CD14-positive monocyte (primary cell): ENCODE results near the gene PRKN. TPM values are rescaled to one million over a fixed set of nuclear protein-coding genes. Genes with fewer than 3 reads are reported as not detected.

Source experiments
- DNase-seq, 3 donors: peaks; one replicate each; pipeline ENCODE4 v3.0.0-alpha.2; 2011 to 2022
- H2AFZ ChIP-seq: 2 replicates; pipeline ENCODE4 v1.6.0; 2012; ENCODE audit warnings: mild to moderate bottlenecking, low read depth, low read length, inconsistent platforms; ENCODE audit not compliant: insufficient read depth, poor library complexity, severe bottlenecking
- H3K27ac ChIP-seq, 2 donors: 1 replicate in 1 of 2; 2 replicates in 1 of 2; pipeline ENCODE4 v1.5.1; 2012 to 2013; ENCODE audit warnings: low read length in 2 of 2, control low read depth in 1 of 2, inconsistent platforms in 1 of 2, low read depth in 1 of 2, mild to moderate bottlenecking in 1 of 2
- H3K27me3 ChIP-seq, 2 donors: one replicate each; pipeline versions ENCODE4 v1.6.0 to v1.6.1; 2011 to 2013; ENCODE audit warnings: low read length in 2 of 2; ENCODE audit not compliant: control insufficient read depth in 2 of 2, insufficient read depth in 2 of 2
- H3K36me3 ChIP-seq, 2 donors: replicated peaks in 1 of 2; 1 replicate in 1 of 2; 2 replicates in 1 of 2; pipeline versions ENCODE4 v1.5.1 to v1.6.1; 2012 to 2013; ENCODE audit warnings: low read length in 2 of 2, control low read depth in 1 of 2, inconsistent platforms in 1 of 2, mild to moderate bottlenecking in 1 of 2; ENCODE audit not compliant: insufficient read depth in 2 of 2, control insufficient read depth in 1 of 2
- H3K4me1 ChIP-seq, 2 donors: 1 replicate in 1 of 2; 2 replicates in 1 of 2; pipeline versions ENCODE4 v1.5.1 to v1.6.1; 2012 to 2013; ENCODE audit warnings: low read length in 2 of 2, control low read depth in 1 of 2, inconsistent platforms in 1 of 2, mild to moderate bottlenecking in 1 of 2, moderate library complexity in 1 of 2; ENCODE audit not compliant: insufficient read depth in 2 of 2, control insufficient read depth in 1 of 2
- H3K4me2 ChIP-seq: replicated peaks from 2 replicates; pipeline ENCODE3; 2012; ENCODE audit warnings: low read length, moderate library complexity, mild to moderate bottlenecking; ENCODE audit not compliant: poor library complexity, severe bottlenecking; ENCODE audit errors: extremely low read depth
- H3K4me3 ChIP-seq, 3 experiments: fragments of 200-600 bp in 1 of 3; sonication (generic) in 1 of 3; replicated peaks in 1 of 3; 1 replicate in 2 of 3; 2 replicates in 1 of 3; pipeline ENCODE4 v1.5.1; 2011 to 2013; ENCODE audit warnings: low read length in 3 of 3, mild to moderate bottlenecking in 3 of 3, control low read depth in 2 of 3, low read depth in 2 of 3, inconsistent platforms in 1 of 3, moderate library complexity in 1 of 3
- H3K79me2 ChIP-seq: 2 replicates; pipeline ENCODE4 v1.6.0; 2012; ENCODE audit warnings: mild to moderate bottlenecking, control low read depth, inconsistent platforms, low read length, moderate library complexity; ENCODE audit not compliant: insufficient read depth
- H3K9ac ChIP-seq: 2 replicates; pipeline ENCODE4 v1.6.0; 2017; ENCODE audit warnings: low read length, mild to moderate bottlenecking; ENCODE audit not compliant: insufficient read depth, poor library complexity, severe bottlenecking
- H3K9me3 ChIP-seq, 2 donors: replicated peaks in 1 of 2; 1 replicate in 1 of 2; 2 replicates in 1 of 2; pipeline versions ENCODE4 v1.5.1 to v1.6.1; 2012 to 2013; ENCODE audit warnings: low read length in 2 of 2, control low read depth in 1 of 2; ENCODE audit not compliant: control insufficient read depth in 1 of 2, insufficient read depth in 1 of 2
- H4K20me1 ChIP-seq: 2 replicates; pipeline ENCODE4 v1.6.0; 2012; ENCODE audit warnings: mild to moderate bottlenecking, low read length, control low read depth, moderate library complexity; ENCODE audit not compliant: insufficient read depth
- H3K27ac Mint-ChIP-seq, 7 donors: one replicate each; pipeline ENCODE4 v1.8.0; 2020; ENCODE audit warnings: mild to moderate bottlenecking in 7 of 7, mixed read lengths in 7 of 7, moderate library complexity in 6 of 7, inconsistent platforms in 2 of 7
- H3K27me3 Mint-ChIP-seq, 3 donors: one replicate each; pipeline ENCODE4 v1.8.0; 2021 to 2022; ENCODE audit warnings: low read depth in 3 of 3, mild to moderate bottlenecking in 3 of 3, mixed read lengths in 3 of 3, moderate library complexity in 3 of 3, inconsistent platforms in 1 of 3
- H3K36me3 Mint-ChIP-seq, 2 donors: one replicate each; pipeline ENCODE4 v1.8.0; 2020; ENCODE audit warnings: mixed read lengths in 2 of 2, inconsistent platforms in 1 of 2, mild to moderate bottlenecking in 1 of 2
- H3K4me1 Mint-ChIP-seq: one replicate; pipeline ENCODE4 v1.8.0; 2020; ENCODE audit warnings: mild to moderate bottlenecking, mixed read lengths
- H3K4me3 Mint-ChIP-seq, 2 donors: one replicate each; pipeline ENCODE4 v1.8.0; 2020; ENCODE audit warnings: mild to moderate bottlenecking in 2 of 2, mixed read lengths in 2 of 2, moderate library complexity in 1 of 2
- H3K9me3 Mint-ChIP-seq, 7 donors: one replicate each; pipeline ENCODE4 v1.8.0; 2020 to 2022; ENCODE audit warnings: mixed read lengths in 7 of 7, mild to moderate bottlenecking in 6 of 7, moderate library complexity in 6 of 7, inconsistent platforms in 2 of 7
- WGBS: methylation state at CpG from one replicate; pipeline ENCODE4 v1.1.5; 2013; ENCODE audit warnings: missing lambda C conversion rate; ENCODE audit not compliant: insufficient coverage; 5-methylcytosine and 5-hydroxymethylcytosine counted together
- intact Hi-C, 2 donors: fragments of 100-400 bp; cut with micrococcal nuclease; formaldehyde crosslinking; loops; one replicate each; pipeline versions ENCODE4 v1.15.0 to v1.15.1; 2023
- polyA plus RNA-seq, 3 donors: library from polyadenylated mRNA; depleted of rRNA in 1 of 3; unstranded in 2 of 3; stranded (reverse) in 1 of 3; fragments of 300-500 nt in 2 of 3; fragments of >200 nt in 1 of 3; fragmentation: Illumina TruSeq in 2 of 3; gene quantifications; 1 replicate in 2 of 3; 2 replicates in 1 of 3; pipeline ENCODE4 v1.2.3, GENCODE V29; 2012 to 2021
- TF ChIP-seq, protein P1 (sequence below): fragments of 200-600 bp; IDR thresholded peaks from one replicate; pipeline ENCODE4 v1.8.0; 2022; ENCODE audit warnings: antibody characterized with exemption, mild to moderate bottlenecking

The PRKN gene
- polyA plus RNA-seq, 3 donors = 0.19 to 0.21 TPM; not detected in 1

GRCh38 chr6:161673026-161673425 lies 1054.5 kb downstream of the PRKN start:
- intact Hi-C loops = no loop called here

DNA sequence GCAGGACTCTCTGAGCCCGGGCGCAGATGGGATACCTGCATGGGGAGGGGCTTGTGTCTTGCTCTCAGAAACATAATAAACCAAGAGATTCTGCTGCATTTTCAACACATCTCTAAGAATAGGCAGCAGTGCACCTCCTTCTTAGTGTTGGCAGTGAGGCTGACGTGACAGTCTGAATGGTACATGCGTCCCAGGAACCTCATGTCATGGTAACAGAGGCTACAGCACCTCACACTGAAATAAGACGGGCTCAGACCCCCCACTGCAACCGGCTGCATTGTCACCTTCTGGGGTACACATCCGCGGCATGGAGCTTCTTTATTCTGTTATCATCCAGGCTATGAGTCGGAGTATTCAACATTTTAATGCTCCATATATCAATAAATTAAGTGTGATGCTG lies 1056.4 kb downstream of the PRKN start:
- H3K27me3 Mint-ChIP-seq = peaks cover 0 to 2% (median 0%) of the 10 kb centered on the region in 3 donors
- no peak overlapping the region for H3K4me3 Mint-ChIP-seq
- no peaks in the 10 kb centered on the region for H4K20me1 ChIP-seq
- intact Hi-C loops = no loop called here
- WGBS = 83% methylated on average over 2 of the region's 9 CpGs
- TF ChIP-seq, protein P1, sequence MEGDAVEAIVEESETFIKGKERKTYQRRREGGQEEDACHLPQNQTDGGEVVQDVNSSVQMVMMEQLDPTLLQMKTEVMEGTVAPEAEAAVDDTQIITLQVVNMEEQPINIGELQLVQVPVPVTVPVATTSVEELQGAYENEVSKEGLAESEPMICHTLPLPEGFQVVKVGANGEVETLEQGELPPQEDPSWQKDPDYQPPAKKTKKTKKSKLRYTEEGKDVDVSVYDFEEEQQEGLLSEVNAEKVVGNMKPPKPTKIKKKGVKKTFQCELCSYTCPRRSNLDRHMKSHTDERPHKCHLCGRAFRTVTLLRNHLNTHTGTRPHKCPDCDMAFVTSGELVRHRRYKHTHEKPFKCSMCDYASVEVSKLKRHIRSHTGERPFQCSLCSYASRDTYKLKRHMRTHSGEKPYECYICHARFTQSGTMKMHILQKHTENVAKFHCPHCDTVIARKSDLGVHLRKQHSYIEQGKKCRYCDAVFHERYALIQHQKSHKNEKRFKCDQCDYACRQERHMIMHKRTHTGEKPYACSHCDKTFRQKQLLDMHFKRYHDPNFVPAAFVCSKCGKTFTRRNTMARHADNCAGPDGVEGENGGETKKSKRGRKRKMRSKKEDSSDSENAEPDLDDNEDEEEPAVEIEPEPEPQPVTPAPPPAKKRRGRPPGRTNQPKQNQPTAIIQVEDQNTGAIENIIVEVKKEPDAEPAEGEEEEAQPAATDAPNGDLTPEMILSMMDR = no peak
- no peaks in the 10 kb centered on the region for H3K36me3 ChIP-seq
- no peak for DNase-seq
- no peak overlapping the region for H3K27ac ChIP-seq
- H3K4me2 ChIP-seq = no peak overlapping the region
- H3K4me1 Mint-ChIP-seq = no peaks in the 10 kb centered on the region
- H3K4me3 ChIP-seq = no peak overlapping the region
- no peak overlapping the region for H3K9ac ChIP-seq
- H3K27me3 ChIP-seq = no peaks in the 10 kb centered on the region
- H3K4me1 ChIP-seq = no peaks in the 10 kb centered on the region
- H3K79me2 ChIP-seq = no peaks in the 10 kb centered on the region
- H3K9me3 Mint-ChIP-seq = peaks cover 4 to 17% (median 11%) of the 10 kb centered on the region in 7 donors
- no peak overlapping the region for H2AFZ ChIP-seq
- H3K27ac Mint-ChIP-seq = no peak overlapping the region
- peaks cover 11 to 27% of the 10 kb centered on the region in 2 donors for H3K9me3 ChIP-seq
- no peaks in the 10 kb centered on the region for H3K36me3 Mint-ChIP-seq

More at GRCh38 chr6:161673026-161673425, 1054.5 kb downstream of the PRKN start:
- no peaks in the 10 kb centered on the region for H3K4me1 Mint-ChIP-seq
- 90% methylated on average over 1 of the region's 6 CpGs for WGBS
- no peaks in the 10 kb centered on the region for H4K20me1 ChIP-seq
- H3K79me2 ChIP-seq = no peaks in the 10 kb centered on the region
- no peak overlapping the region for H3K4me2 ChIP-seq
- no peak overlapping the region for H2AFZ ChIP-seq
- H3K9me3 ChIP-seq = peaks cover 9 to 20% of the 10 kb centered on the region in 2 donors
- no peak overlapping the region for H3K9ac ChIP-seq
- H3K36me3 ChIP-seq = no peaks in the 10 kb centered on the region
- TF ChIP-seq, protein P1 = no peak
- H3K4me3 ChIP-seq = no peak overlapping the region
- H3K27me3 ChIP-seq = no peaks in the 10 kb centered on the region
- H3K27me3 Mint-ChIP-seq = peaks cover 0 to 2% (median 0%) of the 10 kb centered on the region in 3 donors
- no peak overlapping the region for H3K27ac ChIP-seq
- no peak overlapping the region for H3K27ac Mint-ChIP-seq
- H3K9me3 Mint-ChIP-seq = peaks cover 0 to 17% (median 10%) of the 10 kb centered on the region in 7 donors
- no peaks in the 10 kb centered on the region for H3K36me3 Mint-ChIP-seq
- H3K4me3 Mint-ChIP-seq = no peak overlapping the region
- H3K4me1 ChIP-seq = no peaks in the 10 kb centered on the region
- no peak for DNase-seq
